K562 (cell line): ENCODE results near the gene VPS13D. TPM values are rescaled to one million over a fixed set of nuclear protein-coding genes. Genes with fewer than 3 reads are reported as not detected.
A peak's percentile ranks its signal among the peaks of the same experiment; 100 is the strongest.

Experiments
- CXXC5 ChIP-seq: fragments of 250-450 bp; sonication (Bioruptor Pico); IDR thresholded peaks from 2 replicates; pipeline ENCODE4 v1.8.0; 2022; ENCODE audit warnings: inconsistent platforms, mild to moderate bottlenecking, moderate library complexity
- DPF2 ChIP-seq: fragments of 450-650 bp; IDR thresholded peaks from 2 replicates; pipeline ENCODE4 v1.6.1; 2016
- LARP7 ChIP-seq: fragments of 450-650 bp; IDR thresholded peaks from 2 replicates; pipeline ENCODE4 v1.6.1; 2016
- MCM2 ChIP-seq: fragments of 450-650 bp; IDR thresholded peaks from 2 replicates; pipeline ENCODE4 v1.6.1; 2017; ENCODE audit warnings: low read depth, mild to moderate bottlenecking
- MYBL2 ChIP-seq, 2 experiments: fragments of 450-650 bp in 1 of 2; sonication (generic) in 1 of 2; formaldehyde crosslinking in 1 of 2; IDR thresholded peaks; 2 replicates each; pipeline versions ENCODE4 v1.6.1 to v1.8.1; 2017 to 2022; ENCODE audit warnings: borderline replicate concordance in 1 of 2, inconsistent platforms in 1 of 2, low read depth in 1 of 2, mild to moderate bottlenecking in 1 of 2, missing genetic modification reagents in 1 of 2, moderate library complexity in 1 of 2
- NFE2 ChIP-seq: IDR thresholded peaks from 2 replicates; pipeline ENCODE4 v1.6.1; 2014; ENCODE audit warnings: antibody characterized with exemption, low read depth
- POLR3G ChIP-seq: IDR thresholded peaks from 2 replicates; pipeline ENCODE4 v1.6.1; 2011; ENCODE audit not compliant: insufficient read length, insufficient replicate concordance; ENCODE audit errors: extremely low read depth
- PYGO2 ChIP-seq: fragments of 450-650 bp; IDR thresholded peaks from 2 replicates; pipeline ENCODE4 v1.6.1; 2016; ENCODE audit warnings: mild to moderate bottlenecking, missing genetic modification characterization, moderate library complexity, missing compliant biosample characterization
- RBM22 ChIP-seq: fragments of 200-400 bp; formaldehyde crosslinking; IDR thresholded peaks from 2 replicates; pipeline ENCODE4 v1.6.1; 2018; ENCODE audit warnings: low read length, low read depth; ENCODE audit not compliant: poor library complexity, severe bottlenecking
- SIN3A ChIP-seq, 2 experiments: fragments of 150-350 bp in 1 of 2; IDR thresholded peaks; 2 replicates each; pipeline ENCODE4 v1.6.1; 2011 to 2016; ENCODE audit warnings: borderline replicate concordance in 2 of 2, low read depth in 2 of 2, low read length in 2 of 2, mild to moderate bottlenecking in 2 of 2, moderate library complexity in 2 of 2; ENCODE audit not compliant: control insufficient read depth in 1 of 2
- YBX1 ChIP-seq: fragments of 450-650 bp; IDR thresholded peaks from 2 replicates; pipeline ENCODE4 v1.7.1; 2016; ENCODE audit warnings: mild to moderate bottlenecking
- ZC3H8 ChIP-seq: fragments of 450-650 bp; IDR thresholded peaks from 2 replicates; pipeline ENCODE4 v1.6.1; 2017
- ZNF140 ChIP-seq: fragments of 250-450 bp; sonication (Bioruptor Pico); IDR thresholded peaks from 2 replicates; pipeline ENCODE4 v1.8.0; 2021; ENCODE audit warnings: moderate library complexity, mild to moderate bottlenecking, inconsistent platforms
- ZNF239 ChIP-seq: fragments of 250-450 bp; sonication (Bioruptor Pico); IDR thresholded peaks from 2 replicates; pipeline ENCODE4 v1.4.0; 2020; ENCODE audit warnings: mild to moderate bottlenecking
- ZNF586 ChIP-seq: fragments of 450-650 bp; formaldehyde crosslinking; conservative IDR thresholded peaks from 2 replicates; pipeline ENCODE4 v1.4.0; 2020; ENCODE audit warnings: mild to moderate bottlenecking, moderate library complexity
- ZNF668 ChIP-seq: fragments of 250-450 bp; sonication (Bioruptor Pico); IDR thresholded peaks from 2 replicates; pipeline ENCODE4 v1.8.0; 2022; ENCODE audit warnings: mild to moderate bottlenecking, inconsistent platforms
- polyA plus RNA-seq, 8 experiments: library from polyadenylated mRNA; depleted of rRNA in 4 of 8; stranded (reverse) in 5 of 8; unstranded in 3 of 8; fragments of >200 nt; fragmentation: Nextera tagmentation in 2 of 8; fragmentation: Illumina TruSeq in 1 of 8; extraction: Ambion mirVana in 2 of 8; extraction: Trizol in 1 of 8; gene quantifications; 2 replicates each; pipeline versions ENCODE4 v1.2.1 to v1.2.3, GENCODE V29; 2011 to 2014; ENCODE audit warnings: inconsistent platforms in 1 of 8, missing spikeins in 1 of 8
- total RNA-seq, 7 experiments: library from RNA; depleted of rRNA in 6 of 7; stranded (reverse); fragments of >200 nt in 6 of 7; fragmentation: Illumina TruSeq in 2 of 7; extraction: Trizol in 2 of 7; gene quantifications; 2 replicates each; pipeline versions ENCODE4 v1.2.1 to v1.2.3, GENCODE V29; 2011 to 2021; ENCODE audit warnings: low replicate concordance in 1 of 7
- TF ChIP-seq, protein P1 (sequence below): fragments of 250-450 bp; sonication (Bioruptor Pico); IDR thresholded peaks from 2 replicates; pipeline ENCODE4 v1.8.0; 2021; ENCODE audit warnings: moderate library complexity, mild to moderate bottlenecking, inconsistent platforms
- TF ChIP-seq, protein P2 (sequence below): IDR thresholded peaks from 2 replicates; pipeline ENCODE4 v1.6.1; 2016; ENCODE audit warnings: missing genetic modification characterization, missing compliant biosample characterization
- TF ChIP-seq, protein P3 (sequence below): sonication (generic); formaldehyde crosslinking; IDR thresholded peaks from 2 replicates; pipeline ENCODE4 v1.9.0; 2022; ENCODE audit warnings: mild to moderate bottlenecking, missing genetic modification reagents
- TF ChIP-seq, protein P4 (sequence below): fragments of 250-450 bp; sonication (Bioruptor Pico); IDR thresholded peaks from 2 replicates; pipeline ENCODE4 v1.8.0; 2021; ENCODE audit warnings: mild to moderate bottlenecking, moderate library complexity
- TF ChIP-seq, protein P5 (sequence below): fragments of 250-450 bp; sonication (Bioruptor Pico); IDR thresholded peaks from 2 replicates; pipeline ENCODE4 v1.5.0; 2021; ENCODE audit warnings: mild to moderate bottlenecking, borderline replicate concordance

VPS13D gene
- total and polyA plus RNA-seq, 9 of the 15 experiments (the other 6 are each of a cell fraction or from before 2014, with no cell fraction given): 6.1 to 51.5 (median 38.5) TPM

DNA sequence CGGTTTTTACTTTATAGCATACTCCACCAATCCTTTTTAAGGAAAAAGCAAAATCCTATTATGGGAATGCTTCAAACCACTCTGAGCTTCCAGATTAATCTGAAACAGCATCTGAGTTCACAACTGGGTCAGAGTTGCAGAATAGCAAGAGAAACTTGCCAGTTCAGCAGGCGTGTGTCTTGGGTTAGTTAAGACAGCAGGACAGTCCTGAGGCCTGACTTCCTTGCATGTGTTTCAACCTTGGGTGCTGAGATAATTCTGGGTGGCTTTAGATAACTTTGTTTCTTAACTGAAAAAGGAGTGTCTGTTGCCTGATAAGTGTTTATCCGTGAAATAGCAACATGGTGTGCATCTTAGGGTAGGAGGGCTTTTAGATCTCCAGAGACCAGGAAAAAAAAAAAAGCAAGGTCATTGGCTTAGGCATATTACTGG lies 218.9 kb downstream of the VPS13D start (continued):
- TF ChIP-seq, protein P1, sequence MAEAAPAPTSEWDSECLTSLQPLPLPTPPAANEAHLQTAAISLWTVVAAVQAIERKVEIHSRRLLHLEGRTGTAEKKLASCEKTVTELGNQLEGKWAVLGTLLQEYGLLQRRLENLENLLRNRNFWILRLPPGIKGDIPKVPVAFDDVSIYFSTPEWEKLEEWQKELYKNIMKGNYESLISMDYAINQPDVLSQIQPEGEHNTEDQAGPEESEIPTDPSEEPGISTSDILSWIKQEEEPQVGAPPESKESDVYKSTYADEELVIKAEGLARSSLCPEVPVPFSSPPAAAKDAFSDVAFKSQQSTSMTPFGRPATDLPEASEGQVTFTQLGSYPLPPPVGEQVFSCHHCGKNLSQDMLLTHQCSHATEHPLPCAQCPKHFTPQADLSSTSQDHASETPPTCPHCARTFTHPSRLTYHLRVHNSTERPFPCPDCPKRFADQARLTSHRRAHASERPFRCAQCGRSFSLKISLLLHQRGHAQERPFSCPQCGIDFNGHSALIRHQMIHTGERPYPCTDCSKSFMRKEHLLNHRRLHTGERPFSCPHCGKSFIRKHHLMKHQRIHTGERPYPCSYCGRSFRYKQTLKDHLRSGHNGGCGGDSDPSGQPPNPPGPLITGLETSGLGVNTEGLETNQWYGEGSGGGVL: no peak
- TF ChIP-seq ZC3H8: no peak
- TF ChIP-seq MYBL2 (IDR thresholded peaks at IDR 0.05; ENCODE audit: low read depth): no peak; the same call in 1 of the 2 replicates
- TF ChIP-seq MYBL2 (CRISPR knock-in tag; IDR thresholded peaks at IDR 0.05; ENCODE audit: borderline replicate concordance): no peak
- peak; percentile 88 for TF ChIP-seq NFE2
- TF ChIP-seq ZNF140 (CRISPR knock-in tag): no peak
- TF ChIP-seq RBM22: no peak
- TF ChIP-seq DPF2: peak; percentile 100
- TF ChIP-seq, protein P2, sequence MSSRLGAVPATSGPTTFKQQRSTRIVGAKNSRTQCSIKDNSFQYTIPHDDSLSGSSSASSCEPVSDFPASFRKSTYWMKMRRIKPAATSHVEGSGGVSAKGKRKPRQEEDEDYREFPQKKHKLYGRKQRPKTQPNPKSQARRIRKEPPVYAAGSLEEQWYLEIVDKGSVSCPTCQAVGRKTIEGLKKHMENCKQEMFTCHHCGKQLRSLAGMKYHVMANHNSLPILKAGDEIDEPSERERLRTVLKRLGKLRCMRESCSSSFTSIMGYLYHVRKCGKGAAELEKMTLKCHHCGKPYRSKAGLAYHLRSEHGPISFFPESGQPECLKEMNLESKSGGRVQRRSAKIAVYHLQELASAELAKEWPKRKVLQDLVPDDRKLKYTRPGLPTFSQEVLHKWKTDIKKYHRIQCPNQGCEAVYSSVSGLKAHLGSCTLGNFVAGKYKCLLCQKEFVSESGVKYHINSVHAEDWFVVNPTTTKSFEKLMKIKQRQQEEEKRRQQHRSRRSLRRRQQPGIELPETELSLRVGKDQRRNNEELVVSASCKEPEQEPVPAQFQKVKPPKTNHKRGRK (tag): no peak
- TF ChIP-seq LARP7: no peak
- TF ChIP-seq, protein P3, sequence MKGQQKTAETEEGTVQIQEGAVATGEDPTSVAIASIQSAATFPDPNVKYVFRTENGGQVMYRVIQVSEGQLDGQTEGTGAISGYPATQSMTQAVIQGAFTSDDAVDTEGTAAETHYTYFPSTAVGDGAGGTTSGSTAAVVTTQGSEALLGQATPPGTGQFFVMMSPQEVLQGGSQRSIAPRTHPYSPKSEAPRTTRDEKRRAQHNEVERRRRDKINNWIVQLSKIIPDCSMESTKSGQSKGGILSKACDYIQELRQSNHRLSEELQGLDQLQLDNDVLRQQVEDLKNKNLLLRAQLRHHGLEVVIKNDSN (CRISPR knock-in tag): no peak
- no peak; the same call in 1 of the 2 replicates for TF ChIP-seq ZNF668 (CRISPR knock-in tag)
- TF ChIP-seq POLR3G: no peak
- TF ChIP-seq, protein P4, sequence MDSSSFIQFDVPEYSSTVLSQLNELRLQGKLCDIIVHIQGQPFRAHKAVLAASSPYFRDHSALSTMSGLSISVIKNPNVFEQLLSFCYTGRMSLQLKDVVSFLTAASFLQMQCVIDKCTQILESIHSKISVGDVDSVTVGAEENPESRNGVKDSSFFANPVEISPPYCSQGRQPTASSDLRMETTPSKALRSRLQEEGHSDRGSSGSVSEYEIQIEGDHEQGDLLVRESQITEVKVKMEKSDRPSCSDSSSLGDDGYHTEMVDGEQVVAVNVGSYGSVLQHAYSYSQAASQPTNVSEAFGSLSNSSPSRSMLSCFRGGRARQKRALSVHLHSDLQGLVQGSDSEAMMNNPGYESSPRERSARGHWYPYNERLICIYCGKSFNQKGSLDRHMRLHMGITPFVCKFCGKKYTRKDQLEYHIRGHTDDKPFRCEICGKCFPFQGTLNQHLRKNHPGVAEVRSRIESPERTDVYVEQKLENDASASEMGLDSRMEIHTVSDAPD: peak; percentile 17; the same call in 1 of the 2 replicates
- TF ChIP-seq, protein P5, sequence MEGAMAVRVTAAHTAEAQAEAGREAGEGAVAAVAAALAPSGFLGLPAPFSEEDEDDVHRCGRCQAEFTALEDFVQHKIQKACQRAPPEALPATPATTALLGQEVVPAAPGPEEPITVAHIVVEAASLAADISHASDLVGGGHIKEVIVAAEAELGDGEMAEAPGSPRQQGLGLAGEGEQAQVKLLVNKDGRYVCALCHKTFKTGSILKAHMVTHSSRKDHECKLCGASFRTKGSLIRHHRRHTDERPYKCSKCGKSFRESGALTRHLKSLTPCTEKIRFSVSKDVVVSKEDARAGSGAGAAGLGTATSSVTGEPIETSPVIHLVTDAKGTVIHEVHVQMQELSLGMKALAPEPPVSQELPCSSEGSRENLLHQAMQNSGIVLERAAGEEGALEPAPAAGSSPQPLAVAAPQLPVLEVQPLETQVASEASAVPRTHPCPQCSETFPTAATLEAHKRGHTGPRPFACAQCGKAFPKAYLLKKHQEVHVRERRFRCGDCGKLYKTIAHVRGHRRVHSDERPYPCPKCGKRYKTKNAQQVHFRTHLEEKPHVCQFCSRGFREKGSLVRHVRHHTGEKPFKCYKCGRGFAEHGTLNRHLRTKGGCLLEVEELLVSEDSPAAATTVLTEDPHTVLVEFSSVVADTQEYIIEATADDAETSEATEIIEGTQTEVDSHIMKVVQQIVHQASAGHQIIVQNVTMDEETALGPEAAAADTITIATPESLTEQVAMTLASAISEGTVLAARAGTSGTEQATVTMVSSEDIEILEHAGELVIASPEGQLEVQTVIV (CRISPR knock-in tag): no peak
- TF ChIP-seq ZNF239 (CRISPR knock-in tag): peak; percentile 78
- TF ChIP-seq MCM2: no peak
- TF ChIP-seq PYGO2 (tag): peak; percentile 83
- peak in 1 of 2 experiments; percentile 29; a peak in 1 of 4 replicates for TF ChIP-seq SIN3A (IDR thresholded peaks at IDR 0.05; ENCODE audit: borderline replicate concordance in 2 of 2, control insufficient read depth in 1 of 2, low read depth in 2 of 2, low read length in 2 of 2)
- TF ChIP-seq YBX1: no peak
- no peak for TF ChIP-seq ZNF586 (CRISPR knock-in tag)
- TF ChIP-seq CXXC5: peak; percentile 92
